IPS-15b (cell line): ENCODE measurements around the gene NRG3.

ENCODE experiments used
- H3K27me3 ChIP-seq: one replicate; pipeline ENCODE4 v1.6.1; 2013; ENCODE audit warnings: low read length; ENCODE audit not compliant: control insufficient read depth, insufficient read depth
- H3K36me3 ChIP-seq: one replicate; pipeline ENCODE4 v1.6.1; 2013; ENCODE audit warnings: low read length; ENCODE audit not compliant: control insufficient read depth, insufficient read depth
- H3K4me1 ChIP-seq: one replicate; pipeline ENCODE4 v1.6.1; 2013; ENCODE audit warnings: mild to moderate bottlenecking, low read length; ENCODE audit not compliant: control insufficient read depth, insufficient read depth
- H3K4me3 ChIP-seq: one replicate; pipeline ENCODE4 v1.5.1; 2013; ENCODE audit warnings: low read depth, low read length
- H3K9ac ChIP-seq: one replicate; pipeline ENCODE4 v1.6.1; 2013; ENCODE audit warnings: low read depth, mild to moderate bottlenecking, low read length
- H3K9me3 ChIP-seq: one replicate; pipeline ENCODE4 v1.6.1; 2013; ENCODE audit warnings: mild to moderate bottlenecking, low read length; ENCODE audit not compliant: control insufficient read depth, insufficient read depth

Gene NRG3

DNA sequence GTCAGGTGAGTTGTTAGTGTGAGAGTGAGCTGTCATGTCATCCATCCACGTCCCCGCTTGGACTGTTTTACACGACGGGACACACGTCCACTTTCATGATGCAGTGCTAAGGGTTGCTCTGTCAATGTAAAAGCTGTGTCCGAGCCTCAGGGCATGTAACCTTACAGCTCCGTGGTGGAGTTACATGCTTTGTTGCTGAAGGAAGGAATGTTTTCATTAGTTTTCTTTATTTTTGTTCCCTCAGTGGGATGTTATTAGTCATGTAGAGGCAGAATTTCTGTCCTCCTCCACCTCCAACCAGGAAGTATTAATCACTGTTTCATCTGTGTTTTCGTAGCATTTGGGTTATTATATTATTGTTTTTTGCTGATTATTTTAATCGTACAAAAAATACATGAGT, 88.6 kb downstream of the NRG3 start:
- Histone ChIP-seq H3K36me3 (no peaks in the 10 kb centered on the region), H3K4me3 (no peak overlapping the region), H3K4me1 (no peaks in the 10 kb centered on the region), H3K9me3 (no peaks in the 10 kb centered on the region), H3K9ac (no peak overlapping the region), H3K27me3 (no peaks in the 10 kb centered on the region)

DNA sequence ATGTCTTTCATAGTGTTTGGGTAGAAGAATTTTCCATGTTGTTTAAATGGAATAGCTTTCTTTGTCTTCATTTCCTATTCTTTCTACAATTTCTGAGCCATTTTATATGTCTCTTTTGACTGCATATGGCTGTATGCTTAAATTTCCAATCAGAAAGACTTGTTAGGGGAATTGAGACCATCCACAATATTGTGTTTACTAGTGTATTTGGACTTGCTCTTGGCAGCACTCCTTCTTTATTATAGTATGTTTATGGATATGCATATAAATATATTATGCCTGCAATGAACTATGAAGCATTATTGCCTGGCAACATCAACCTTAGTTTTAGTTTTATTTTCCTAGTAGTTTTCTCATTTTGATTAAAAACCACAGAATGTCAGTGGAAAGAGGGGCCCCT, 92.7 kb downstream of the NRG3 start:
- Histone ChIP-seq H3K9me3 (no peaks in the 10 kb centered on the region), H3K27me3 (no peaks in the 10 kb centered on the region), H3K36me3 (no peaks in the 10 kb centered on the region), H3K4me3 (no peak overlapping the region), H3K9ac (no peak overlapping the region), H3K4me1 (no peaks in the 10 kb centered on the region)

DNA sequence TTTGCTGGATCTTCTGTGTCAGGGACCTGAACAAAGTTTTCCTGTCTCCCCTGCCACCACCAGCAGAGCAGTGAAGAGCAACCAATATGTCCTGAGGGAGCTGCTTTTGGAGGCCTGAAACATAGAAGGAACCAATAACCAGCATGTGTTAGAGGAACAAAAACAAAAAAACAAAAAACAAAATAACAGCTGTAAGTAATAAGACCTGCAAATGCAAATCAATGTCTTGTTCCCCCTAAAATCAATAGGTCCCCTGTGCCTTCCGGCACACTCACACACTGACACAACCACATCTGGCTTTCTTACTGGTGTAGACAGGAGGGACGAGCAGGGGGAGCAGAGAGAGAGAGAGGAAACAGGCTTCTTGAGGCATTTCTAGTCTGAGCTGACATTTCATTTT, 94.1 kb downstream of the NRG3 start:
- Histone ChIP-seq H3K9ac (no peak overlapping the region), H3K4me3 (no peak overlapping the region), H3K9me3 (no peaks in the 10 kb centered on the region), H3K27me3 (no peaks in the 10 kb centered on the region), H3K36me3 (no peaks in the 10 kb centered on the region), H3K4me1 (no peaks in the 10 kb centered on the region)

- no peak overlapping the region for H3K9ac ChIP-seq
- no peak overlapping the region for H3K4me3 ChIP-seq
- H3K36me3 ChIP-seq: no peaks in the 10 kb centered on the region
- H3K9me3 ChIP-seq: no peaks in the 10 kb centered on the region
- no peaks in the 10 kb centered on the region for H3K4me1 ChIP-seq
- no peaks in the 10 kb centered on the region for H3K27me3 ChIP-seq
These were observed 103.2 kb downstream of the NRG3 start for GRCh38 chr10:81978238-81978637.

DNA sequence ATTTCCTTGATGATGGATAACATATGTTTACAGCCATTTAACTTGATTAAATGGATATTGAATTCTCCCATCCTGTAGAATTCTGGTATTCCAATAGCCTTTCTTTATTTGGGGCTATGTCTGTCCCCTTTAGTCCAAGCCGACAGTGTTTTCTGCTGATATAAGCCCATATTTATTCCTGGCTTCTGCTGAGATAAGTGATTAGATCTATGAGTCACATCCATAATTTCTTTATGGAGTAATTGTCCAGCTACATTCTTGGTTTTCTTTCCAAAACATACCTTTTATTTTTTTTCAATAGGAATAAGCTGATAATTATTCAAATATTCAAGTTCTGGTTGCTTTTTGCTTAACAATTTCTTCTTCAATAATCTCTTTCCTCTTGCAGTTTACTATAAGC, 106.7 kb downstream of the NRG3 start:
- H3K27me3 ChIP-seq: no peaks in the 10 kb centered on the region
- H3K9ac ChIP-seq: no peak overlapping the region
- no peaks in the 10 kb centered on the region for H3K36me3 ChIP-seq
- H3K4me3 ChIP-seq: no peak overlapping the region
- H3K9me3 ChIP-seq: no peaks in the 10 kb centered on the region
- H3K4me1 ChIP-seq: no peaks in the 10 kb centered on the region

- no peaks in the 10 kb centered on the region for H3K4me1 ChIP-seq
- no peaks in the 10 kb centered on the region for H3K27me3 ChIP-seq
- no peak overlapping the region for H3K9ac ChIP-seq
- no peaks in the 10 kb centered on the region for H3K9me3 ChIP-seq
- H3K4me3 ChIP-seq: no peak overlapping the region
- H3K36me3 ChIP-seq: no peaks in the 10 kb centered on the region
These were observed 109.4 kb downstream of the NRG3 start for GRCh38 chr10:81984428-81984827.

DNA sequence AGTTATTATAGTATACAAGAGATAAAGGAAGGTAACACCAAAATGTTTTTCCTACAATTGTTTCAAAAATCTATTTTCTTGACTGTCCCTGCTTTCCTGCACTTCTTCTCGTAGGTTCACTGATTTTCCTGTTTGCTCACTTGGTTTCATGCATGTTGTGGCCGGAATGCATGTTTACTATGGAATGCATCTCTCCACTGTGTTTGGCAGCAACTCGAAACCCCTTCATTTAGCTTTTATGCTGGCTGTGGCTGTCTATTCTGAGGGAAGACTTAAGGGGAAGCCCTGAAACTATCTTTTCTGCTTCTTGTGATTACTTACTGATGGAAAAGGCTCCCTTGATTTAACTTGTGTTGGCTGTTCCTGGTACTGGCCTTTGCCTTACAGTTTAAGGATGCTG, 120.3 kb downstream of the NRG3 start:
- no peaks in the 10 kb centered on the region for H3K9me3 ChIP-seq

GRCh38 chr10:81996927-81997326, 121.9 kb downstream of the NRG3 start:
- Histone ChIP-seq H3K36me3 (no peaks in the 10 kb centered on the region), H3K27me3 (no peaks in the 10 kb centered on the region), H3K9ac (no peak overlapping the region), H3K4me1 (no peaks in the 10 kb centered on the region), H3K4me3 (no peak overlapping the region), H3K9me3 (no peaks in the 10 kb centered on the region)

More for the DNA sequence above, 120.3 kb downstream of the NRG3 start:
- no peaks in the 10 kb centered on the region for H3K36me3 ChIP-seq
- no peak overlapping the region for H3K4me3 ChIP-seq
- no peak overlapping the region for H3K9ac ChIP-seq
- no peaks in the 10 kb centered on the region for H3K27me3 ChIP-seq
- H3K4me1 ChIP-seq: no peaks in the 10 kb centered on the region

DNA sequence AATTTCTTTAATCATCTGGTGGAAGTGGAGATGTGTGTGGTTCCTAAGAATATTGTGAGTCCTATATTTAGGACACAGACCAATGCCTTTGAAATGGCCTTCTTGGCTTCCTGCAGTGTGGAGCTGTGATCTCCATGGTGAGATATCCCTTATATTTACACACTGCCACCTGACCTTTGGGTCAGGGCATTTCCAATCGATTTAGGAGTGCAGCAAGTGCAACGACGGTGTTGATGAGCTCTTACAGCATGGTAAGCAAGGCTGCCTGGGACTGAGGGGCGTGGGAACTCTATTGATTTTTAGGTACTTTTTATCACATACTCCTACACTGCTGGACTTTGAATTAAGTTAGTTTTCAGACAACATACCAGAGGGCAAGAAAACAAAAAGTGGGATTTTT, 146.0 kb downstream of the NRG3 start:
- Histone ChIP-seq H3K4me3 (no peak overlapping the region), H3K4me1 (no peaks in the 10 kb centered on the region), H3K27me3 (no peaks in the 10 kb centered on the region), H3K9ac (no peak overlapping the region), H3K9me3 (no peaks in the 10 kb centered on the region), H3K36me3 (no peaks in the 10 kb centered on the region)

- H3K4me3 ChIP-seq: no peak overlapping the region
- H3K36me3 ChIP-seq: no peaks in the 10 kb centered on the region
- peaks cover 6% of the 10 kb centered on the region for H3K4me1 ChIP-seq
- no peaks in the 10 kb centered on the region for H3K9me3 ChIP-seq
- no peaks in the 10 kb centered on the region for H3K27me3 ChIP-seq
- no peak overlapping the region for H3K9ac ChIP-seq
These were observed 152.7 kb downstream of the NRG3 start for GRCh38 chr10:82027711-82028110.

GRCh38 chr10:82037076-82037475, 162.1 kb downstream of the NRG3 start:
- H3K9ac ChIP-seq: no peak overlapping the region
- H3K36me3 ChIP-seq: no peaks in the 10 kb centered on the region
- peaks cover 3% of the 10 kb centered on the region for H3K4me1 ChIP-seq
- no peak overlapping the region for H3K4me3 ChIP-seq
- H3K9me3 ChIP-seq: no peaks in the 10 kb centered on the region
- H3K27me3 ChIP-seq: no peaks in the 10 kb centered on the region

GRCh38 chr10:82038587-82038986, 163.6 kb downstream of the NRG3 start:
- Histone ChIP-seq H3K9ac (no peak overlapping the region), H3K9me3 (no peaks in the 10 kb centered on the region), H3K4me3 (no peak overlapping the region), H3K4me1 (peaks cover 3% of the 10 kb centered on the region), H3K36me3 (no peaks in the 10 kb centered on the region), H3K27me3 (no peaks in the 10 kb centered on the region)

- H3K36me3 ChIP-seq: no peaks in the 10 kb centered on the region
- H3K27me3 ChIP-seq: no peaks in the 10 kb centered on the region
- no peaks in the 10 kb centered on the region for H3K9me3 ChIP-seq
- H3K4me3 ChIP-seq: no peak overlapping the region
- peaks cover 3% of the 10 kb centered on the region for H3K4me1 ChIP-seq
- no peak overlapping the region for H3K9ac ChIP-seq
These were observed 165.3 kb downstream of the NRG3 start for GRCh38 chr10:82040336-82040735.
